Measurements from ENCODE around the gene AGPAT1.
A peak's percentile ranks its signal among the peaks of the same experiment; 100 is the strongest.

Gene AGPAT1

GRCh38 chr6:32168807-32169591 is 6.9 kb downstream of the AGPAT1 start:
- DNase-seq (ENCODE audit: low read depth) = no peak

- no peak for DNase-seq (ENCODE audit: low read depth)
Measured at GRCh38 chr6:32168350-32168749, 7.5 kb downstream of the AGPAT1 start.

- no peak for DNase-seq (ENCODE audit: low read depth)
Measured at GRCh38 chr6:32167761-32168262, 8.1 kb downstream of the AGPAT1 start.

GRCh38 chr6:32167154-32167760 is 8.6 kb downstream of the AGPAT1 start:
- DNase-seq (ENCODE audit: low read depth) = no peak

GRCh38 chr6:32166411-32167061 is 9.3 kb downstream of the AGPAT1 start:
- no peak for DNase-seq (ENCODE audit: low read depth)

GRCh38 chr6:32164295-32164694 is 11.6 kb downstream of the AGPAT1 start, which contains the start of gene EGFL8:
Gene EGFL8, plus strand, starts transcription at chr6:32164595. Its CDS starts 1,571 bp downstream, at chr6:32166166.
- no peak for DNase-seq (ENCODE audit: low read depth)

GRCh38 chr6:32163559-32164258 is 12.2 kb downstream of the AGPAT1 start:
- DNase-seq (ENCODE audit: low read depth) = no peak

GRCh38 chr6:32158052-32158451 is 17.8 kb downstream of the AGPAT1 start:
- DNase-seq (ENCODE audit: low read depth) = no peak

- no peak for DNase-seq (ENCODE audit: low read depth)
Measured at GRCh38 chr6:32156891-32157290, 19.0 kb downstream of the AGPAT1 start.

GRCh38 chr6:32154514-32155161 is 21.2 kb downstream of the AGPAT1 start:
- DNase-seq (ENCODE audit: low read depth) = no peak

- DNase-seq (ENCODE audit: low read depth) = peak; percentile 78
Measured at GRCh38 chr6:32153564-32154513, 22.0 kb downstream of the AGPAT1 start, which contains the start of gene PPT2. Gene PPT2, plus strand, starts transcription at chr6:32154141. Its CDS starts 454 bp downstream, at chr6:32154595.

- DNase-seq (ENCODE audit: low read depth) = no peak
Measured at GRCh38 chr6:32152769-32153563, 22.9 kb downstream of the AGPAT1 start.

- DNase-seq (ENCODE audit: low read depth) = no peak
Measured at GRCh38 chr6:32151863-32152768, 23.8 kb downstream of the AGPAT1 start, which contains the start of gene PRRT1. Gene PRRT1, minus strand, starts transcription at chr6:32151939. Its CDS starts 112 bp downstream, at chr6:32151827.

- no peak for DNase-seq (ENCODE audit: low read depth)
Measured at GRCh38 chr6:32151181-32151862, 24.6 kb downstream of the AGPAT1 start.

GRCh38 chr6:32149932-32150870 is 25.7 kb downstream of the AGPAT1 start:
- DNase-seq (ENCODE audit: low read depth) = no peak

- DNase-seq (ENCODE audit: low read depth) = no peak
Measured at GRCh38 chr6:32149092-32149755, 26.7 kb downstream of the AGPAT1 start.

All from non-pigmented ciliary epithelial cell (primary cell).